ENCODE data around the gene VWF. TPM values are rescaled to one million over a fixed set of nuclear protein-coding genes. Genes with fewer than 3 reads are reported as not detected.

Gene VWF
- total and polyA plus RNA-seq, 2 donors (not counting 3 experiments of a cell fraction or from before 2014, with no cell fraction given): 1,041 to 2,328 TPM

DNA sequence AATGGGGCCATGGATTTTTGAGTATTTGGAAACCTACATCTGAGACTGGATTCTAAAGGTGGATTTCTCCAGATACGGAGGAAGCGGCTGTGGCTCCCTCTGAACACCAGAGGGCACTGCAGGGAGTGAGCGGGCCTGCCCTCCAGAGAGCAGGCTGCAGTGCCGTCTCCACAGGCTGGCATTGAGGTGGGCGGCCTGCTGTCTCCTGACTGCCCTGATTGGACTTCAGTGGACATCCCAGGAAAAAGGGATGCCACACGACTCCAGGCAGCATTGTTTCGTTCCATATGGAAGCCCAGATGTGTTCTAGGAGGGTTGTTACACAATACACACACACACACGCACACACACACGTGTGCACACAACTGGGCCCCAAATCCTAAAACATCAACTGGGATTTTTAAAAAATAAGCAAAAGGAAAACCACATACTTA is 158.5 kb downstream of the VWF start:
- peaks cover 4% of the 10 kb centered on the region for H3K4me1 ChIP-seq (ENCODE audit: control insufficient read depth, extremely low read depth, insufficient read depth, low read length)
- DNase-seq (ENCODE audit: low read depth, low spot score) (peak; percentile 44), FAIRE-seq (no peak)
- H3K4me2 ChIP-seq (ENCODE audit: insufficient read depth, low read length): no peak overlapping the region
- CTCF ChIA-PET: interaction anchor here (1.0 to 1.6 kb wide), 2 partner anchors 31 to 319 kb away, joined by 5 read pairs; no protein-coding TSS in a partner anchor
- TF ChIP-seq, protein P1, sequence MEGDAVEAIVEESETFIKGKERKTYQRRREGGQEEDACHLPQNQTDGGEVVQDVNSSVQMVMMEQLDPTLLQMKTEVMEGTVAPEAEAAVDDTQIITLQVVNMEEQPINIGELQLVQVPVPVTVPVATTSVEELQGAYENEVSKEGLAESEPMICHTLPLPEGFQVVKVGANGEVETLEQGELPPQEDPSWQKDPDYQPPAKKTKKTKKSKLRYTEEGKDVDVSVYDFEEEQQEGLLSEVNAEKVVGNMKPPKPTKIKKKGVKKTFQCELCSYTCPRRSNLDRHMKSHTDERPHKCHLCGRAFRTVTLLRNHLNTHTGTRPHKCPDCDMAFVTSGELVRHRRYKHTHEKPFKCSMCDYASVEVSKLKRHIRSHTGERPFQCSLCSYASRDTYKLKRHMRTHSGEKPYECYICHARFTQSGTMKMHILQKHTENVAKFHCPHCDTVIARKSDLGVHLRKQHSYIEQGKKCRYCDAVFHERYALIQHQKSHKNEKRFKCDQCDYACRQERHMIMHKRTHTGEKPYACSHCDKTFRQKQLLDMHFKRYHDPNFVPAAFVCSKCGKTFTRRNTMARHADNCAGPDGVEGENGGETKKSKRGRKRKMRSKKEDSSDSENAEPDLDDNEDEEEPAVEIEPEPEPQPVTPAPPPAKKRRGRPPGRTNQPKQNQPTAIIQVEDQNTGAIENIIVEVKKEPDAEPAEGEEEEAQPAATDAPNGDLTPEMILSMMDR (IDR thresholded peaks at IDR 0.05; ENCODE audit: extremely low read depth in 1 of 2, insufficient read depth in 1 of 2, low read depth in 1 of 2, low read length in 2 of 2): peak; percentile 81 to 82
- TF ChIP-seq, protein P2, sequence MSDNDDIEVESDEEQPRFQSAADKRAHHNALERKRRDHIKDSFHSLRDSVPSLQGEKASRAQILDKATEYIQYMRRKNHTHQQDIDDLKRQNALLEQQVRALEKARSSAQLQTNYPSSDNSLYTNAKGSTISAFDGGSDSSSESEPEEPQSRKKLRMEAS (IDR thresholded peaks at IDR 0.05; ENCODE audit: insufficient read depth, insufficient read length): no peak
- TF ChIP-seq POLR2A (IDR thresholded peaks at IDR 0.05; ENCODE audit: low read depth, low read length): peak; percentile 36
- peak; percentile 15 for TF ChIP-seq POLR2AphosphoS5 (IDR thresholded peaks at IDR 0.05; ENCODE audit: insufficient read depth, low read depth, low read length)
- intact Hi-C loops (cut with micrococcal nuclease) (no loop called here), dilution Hi-C loops (cut with MboI; ENCODE audit: extremely low pct_ligation_motif_present, low sequenced_read_pairs) (no loop called here)
- no peak overlapping the region for H3K9ac ChIP-seq (replicated peaks; ENCODE audit: extremely low read depth, insufficient read depth, low read length)
- POLR2A ChIA-PET: no interaction called here
- peaks cover 5% of the 10 kb centered on the region for H3K79me2 ChIP-seq (ENCODE audit: control insufficient read depth, insufficient read depth, low read length)
- no peaks in the 10 kb centered on the region for H3K9me1 ChIP-seq (replicated peaks; ENCODE audit: control insufficient read depth, extremely low read depth, insufficient read depth, low read length)
- no TSS peak for BruUV-seq (replicated peaks)
- H3K4me3 ChIP-seq (replicated peaks in 1 of 3; ENCODE audit: insufficient read depth in 1 of 3, low read depth in 1 of 3, low read length in 3 of 3): no peak overlapping the region
- no peaks in the 10 kb centered on the region for H3K9me3 ChIP-seq (replicated peaks; ENCODE audit: control insufficient read depth, insufficient read depth, low read length)
- H2AFZ ChIP-seq (ENCODE audit: low read depth, low read length): no peak overlapping the region
- peaks cover 37 to 64% of the 10 kb centered on the region in 2 experiments for H3K36me3 ChIP-seq (ENCODE audit: control insufficient read depth in 2 of 2, extremely low read depth in 1 of 2, insufficient read depth in 2 of 2, low read length in 2 of 2)
- H3K27me3 ChIP-seq (ENCODE audit: control insufficient read depth in 2 of 2, insufficient read depth in 2 of 2, low read length in 2 of 2): no peaks in the 10 kb centered on the region
- H4K20me1 ChIP-seq (replicated peaks; ENCODE audit: control insufficient read depth, extremely low read depth, insufficient read depth, low read length): peaks cover 8% of the 10 kb centered on the region
- no peak overlapping the region for H3K27ac ChIP-seq (ENCODE audit: insufficient read depth, low read depth, low read length)

All from endothelial cell of umbilical vein (primary cell).